Spleen (tissue), 11 donors: Measurements from ENCODE around the gene ST8SIA4. TPM values are rescaled to one million over a fixed set of nuclear protein-coding genes. Genes with fewer than 3 reads are reported as not detected.
A peak's percentile ranks its signal among the peaks of the same experiment; 100 is the strongest.

Experiments used
- DNase-seq: peaks from one replicate; pipeline ENCODE4 v3.0.0-alpha.2; 2020
- H3K27ac ChIP-seq, 8 donors: fragments of 200-600 bp; sonication (generic) in 7 of 8; 1 replicate in 4 of 8; 2 replicates in 4 of 8; pipeline versions ENCODE4 v1.5.0 to v1.8.0; 2016 to 2021; ENCODE audit warnings: inconsistent platforms in 4 of 8, mild to moderate bottlenecking in 4 of 8, moderate library complexity in 1 of 8
- H3K27me3 ChIP-seq, 7 donors: fragments of 200-600 bp; sonication (generic) in 6 of 7; replicated peaks in 1 of 7; 1 replicate in 4 of 7; 2 replicates in 3 of 7; pipeline versions ENCODE4 v1.5.0 to v1.8.0; 2016 to 2021; ENCODE audit warnings: inconsistent platforms in 3 of 7, mild to moderate bottlenecking in 1 of 7
- H3K36me3 ChIP-seq, 6 donors: fragments of 200-600 bp; sonication (generic) in 5 of 6; 1 replicate in 4 of 6; 2 replicates in 2 of 6; pipeline versions ENCODE4 v1.5.0 to v1.8.0; 2016 to 2021; ENCODE audit warnings: inconsistent platforms in 2 of 6
- H3K4me1 ChIP-seq, 6 donors: fragments of 200-600 bp; sonication (generic) in 5 of 6; 1 replicate in 3 of 6; 2 replicates in 3 of 6; pipeline versions ENCODE4 v1.5.0 to v1.8.0; 2016 to 2021; ENCODE audit warnings: inconsistent platforms in 3 of 6
- H3K4me3 ChIP-seq, 8 donors: fragments of 200-600 bp; sonication (generic) in 7 of 8; 1 replicate in 4 of 8; 2 replicates in 4 of 8; pipeline versions ENCODE4 v1.5.0 to v1.8.0; 2016 to 2021; ENCODE audit warnings: inconsistent platforms in 4 of 8, mild to moderate bottlenecking in 4 of 8, moderate library complexity in 2 of 8
- H3K9me3 ChIP-seq, 8 donors: fragments of 200-600 bp; sonication (generic) in 7 of 8; 1 replicate in 4 of 8; 2 replicates in 4 of 8; pipeline versions ENCODE4 v1.5.0 to v1.8.0; 2016 to 2021; ENCODE audit warnings: inconsistent platforms in 4 of 8
- CTCF ChIP-seq, 11 experiments: fragments of 200-600 bp in 7 of 11; fragments of 450-650 bp in 4 of 11; sonication (generic) in 4 of 11; IDR thresholded peaks in 8 of 11; conservative IDR thresholded peaks in 3 of 11; 1 replicate in 7 of 11; 2 replicates in 4 of 11; pipeline versions ENCODE4 v1.4.0 to v1.8.0; 2016 to 2021; ENCODE audit warnings: antibody characterized with exemption in 11 of 11, inconsistent platforms in 4 of 11, mild to moderate bottlenecking in 1 of 11
- POLR2A ChIP-seq, 3 donors: fragments of 450-650 bp; IDR thresholded peaks; one replicate each; pipeline ENCODE4 v1.5.1; 2017; ENCODE audit warnings: antibody characterized with exemption in 3 of 3, mild to moderate bottlenecking in 1 of 3
- POLR2AphosphoS5 ChIP-seq, 3 donors: sonication (generic); formaldehyde crosslinking; IDR thresholded peaks; one replicate each; pipeline ENCODE4 v1.5.1; 2017; ENCODE audit warnings: antibody characterized with exemption in 3 of 3
- WGBS, 5 donors: extraction: QIAGEN DNeasy Blood & Tissue Kit in 3 of 5; methylation state at CpG; one replicate each; pipeline versions ENCODE4 v1.1.5 to v1.1.7; 2013 to 2018; 5-methylcytosine and 5-hydroxymethylcytosine counted together
- intact Hi-C: fragments of 100-400 bp; cut with DNase I; formaldehyde crosslinking; loops from one replicate; pipeline ENCODE4 v1.15.0; 2023; ENCODE audit warnings: low total_unique reads
- polyA plus RNA-seq, 3 donors: library from polyadenylated mRNA; stranded (reverse); fragments of 200-250 nt; gene quantifications; one replicate each; pipeline ENCODE4 v1.2.1, GENCODE V29; 2013
- total RNA-seq, 7 donors: library from RNA; depleted of rRNA in 3 of 7; stranded (reverse); fragments of >200 nt in 3 of 7; fragmentation: NEBNext Ultra II Directional in 4 of 7; extraction: Animal tissue kit (Norgen Biotek cat#: 25700) in 4 of 7; gene quantifications; one replicate each; pipeline versions ENCODE4 v1.1.0 to v1.2.1, GENCODE V29; 2016 to 2021
- donor health status: healthy with polysubstance abuse.
- donor health status: DM: no; HTN: no; CAD: no; lungs with moderate emphysema.
- donor health status: DM: no; HTN: no; CAD: no.
- donor health status: Bipolar disorder and iron deficiency.
- donor health status: healthy.
- donor health status: DM: no; HTN: no; CAD: no.
- donor health status: DM: yes; HTN: yes; CAD: no.

Gene ST8SIA4
- total and polyA plus RNA-seq, 10 donors: 6.5 to 56.1 (median 39.7) TPM

- WGBS, 5 donors: 18 to 32% (median 28%) methylated on average over 4 of the region's 4 CpGs
- H3K4me1 ChIP-seq: peaks cover 17 to 57% (median 41%) of the 10 kb centered on the region in 6 donors
- H3K27ac ChIP-seq: peak overlapping the region; percentile 59 to 89 (median 84)
- peak overlapping the region in 5 of 8 donors; percentile 6 to 51 (median 15) for H3K4me3 ChIP-seq
- intact Hi-C loops: loop anchor here (10.0 kb wide), 1 partner anchor 124 kb away; the partner anchor contains the start of gene ST8SIA4
- TF ChIP-seq POLR2AphosphoS5 (IDR thresholded peaks at IDR 0.05): no peak
- TF ChIP-seq CTCF (IDR thresholded peaks at IDR 0.05 in 8 of 11, conservative IDR thresholded peaks at IDR 0.05 in 3 of 11): no peak
- no peaks in the 10 kb centered on the region for H3K36me3 ChIP-seq
- H3K27me3 ChIP-seq: no peaks in the 10 kb centered on the region
- DNase-seq: no peak
- H3K9me3 ChIP-seq: peaks cover 0 to 4% (median 0%) of the 10 kb centered on the region in 8 donors
These were observed 122.7 kb downstream of the ST8SIA4 start for GRCh38 chr5:100780376-100780870.

- Histone ChIP-seq H3K36me3 (no peaks in the 10 kb centered on the region), H3K9me3 (no peaks in the 10 kb centered on the region), H3K27ac (peak overlapping the region; percentile 59 to 89 (median 84)), H3K4me3 (peak overlapping the region in 4 of 8 donors; percentile 12 to 51 (median 18)), H3K4me1 (peaks cover 17 to 61% (median 42%) of the 10 kb centered on the region in 6 donors), H3K27me3 (no peaks in the 10 kb centered on the region)
- no peak for DNase-seq
- TF ChIP-seq POLR2A (IDR thresholded peaks at IDR 0.05) (no peak), POLR2AphosphoS5 (IDR thresholded peaks at IDR 0.05) (peak in 1 of 3 donors; percentile 83)
- intact Hi-C loops: loop anchor here (10.0 kb wide), 1 partner anchor 125 kb away; the partner anchor contains the start of gene ST8SIA4
- WGBS, 5 donors: 74 to 91% (median 80%) methylated on average over 7 of the region's 7 CpGs
These were observed 123.3 kb downstream of the ST8SIA4 start for GRCh38 chr5:100779669-100780375.

DNA sequence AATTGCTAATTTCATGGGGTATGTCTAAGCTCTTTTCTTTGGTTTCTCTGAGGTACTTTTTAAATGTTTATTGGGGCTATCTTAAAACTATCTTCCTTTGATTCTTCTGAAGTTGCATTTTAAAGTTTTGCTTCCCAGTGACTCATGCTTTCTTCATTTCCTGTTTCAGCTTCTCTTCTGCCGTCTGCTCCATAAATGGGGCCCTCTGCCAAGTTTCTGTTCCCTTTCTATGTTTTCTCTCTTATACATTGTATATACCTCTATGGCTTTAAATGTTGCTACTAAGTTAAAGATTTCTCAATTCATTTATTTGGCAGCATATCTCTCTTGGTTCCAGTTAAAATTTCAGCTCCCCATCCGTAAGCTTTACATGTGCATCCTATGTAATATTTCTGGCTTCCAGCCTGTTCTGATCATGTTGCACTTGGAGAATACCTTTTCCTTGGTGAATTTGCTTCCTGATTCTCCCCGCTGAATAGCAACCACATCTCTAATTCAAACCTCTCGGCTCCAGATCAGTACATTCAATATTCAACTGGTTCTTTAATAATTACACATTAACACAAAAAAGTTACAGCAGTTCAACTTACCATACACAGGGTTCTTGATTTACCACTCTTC, 125.3 kb downstream of the ST8SIA4 start:
- no peak for DNase-seq
- peak in 1 of 3 donors; percentile 39 for TF ChIP-seq POLR2AphosphoS5 (IDR thresholded peaks at IDR 0.05)
- TF ChIP-seq POLR2A (IDR thresholded peaks at IDR 0.05): no peak
- Histone ChIP-seq H3K4me1 (peaks cover 17 to 61% (median 42%) of the 10 kb centered on the region in 6 donors), H3K4me3 (peak overlapping the region in 1 of 8 donors; percentile 14), H3K27me3 (no peaks in the 10 kb centered on the region), H3K36me3 (no peaks in the 10 kb centered on the region), H3K27ac (peak overlapping the region in 7 of 8 donors; percentile 59 to 89 (median 66)), H3K9me3 (no peaks in the 10 kb centered on the region)
- WGBS, 5 donors: 28 to 47% (median 33%) methylated on average over 4 of the region's 4 CpGs
- intact Hi-C loops: no loop called here

- TF ChIP-seq CTCF (IDR thresholded peaks at IDR 0.05 in 8 of 11, conservative IDR thresholded peaks at IDR 0.05 in 3 of 11): no peak
- TF ChIP-seq POLR2A (IDR thresholded peaks at IDR 0.05): no peak
- no peak for TF ChIP-seq POLR2AphosphoS5 (IDR thresholded peaks at IDR 0.05)
- intact Hi-C loops: no loop called here
- no peaks in the 10 kb centered on the region for H3K27me3 ChIP-seq
- DNase-seq: no peak
- no peaks in the 10 kb centered on the region for H3K9me3 ChIP-seq
- H3K27ac ChIP-seq: peak overlapping the region in 3 of 8 donors; percentile 66 to 89 (median 87)
- peaks cover 17 to 55% (median 41%) of the 10 kb centered on the region in 6 donors for H3K4me1 ChIP-seq
- no peaks in the 10 kb centered on the region for H3K36me3 ChIP-seq
- 74 to 89% (median 82%) methylated on average over 5 of the region's 5 CpGs for WGBS, 5 donors
- H3K4me3 ChIP-seq: no peak overlapping the region
These were observed 127.6 kb downstream of the ST8SIA4 start for GRCh38 chr5:100775533-100775855.

- no peaks in the 10 kb centered on the region for H3K9me3 ChIP-seq
- no peak overlapping the region for H3K27ac ChIP-seq
- no peak for TF ChIP-seq POLR2A (IDR thresholded peaks at IDR 0.05)
- no peak for TF ChIP-seq POLR2AphosphoS5 (IDR thresholded peaks at IDR 0.05)
- no peak for TF ChIP-seq CTCF (IDR thresholded peaks at IDR 0.05 in 8 of 11, conservative IDR thresholded peaks at IDR 0.05 in 3 of 11)
- peaks cover 4 to 25% (median 18%) of the 10 kb centered on the region in 6 donors for H3K4me1 ChIP-seq
- WGBS, 5 donors: 90 to 98% (median 98%) methylated on average over 2 of the region's 2 CpGs
- no peaks in the 10 kb centered on the region for H3K36me3 ChIP-seq
- no peaks in the 10 kb centered on the region for H3K27me3 ChIP-seq
- intact Hi-C loops: no loop called here
- no peak overlapping the region for H3K4me3 ChIP-seq
- DNase-seq: no peak
These were observed 130.5 kb downstream of the ST8SIA4 start for GRCh38 chr5:100772548-100772947.
